Measurements from ENCODE around the gene SRSF7. TPM values are rescaled to one million over a fixed set of nuclear protein-coding genes. Genes with fewer than 3 reads are reported as not detected.
A peak's percentile ranks its signal among the peaks of the same experiment; 100 is the strongest.
"Not testable (repeated sequence)": the region's sequence is repeated elsewhere in the genome, so short reads cannot be mapped to it uniquely, and the experiment has no call there.

Gene SRSF7
- total RNA-seq, 1 donor from 2014 or later, result 47.8 TPM

GRCh38 chr2:38706846-38707345, 44.3 kb downstream of the SRSF7 start:
- ATAC-seq (no peak), DNase-seq (ENCODE audit: low spot score) (no peak)

- DNase-seq (ENCODE audit: low spot score), result no peak
- no peak for ATAC-seq
These were observed 46.5 kb downstream of the SRSF7 start for GRCh38 chr2:38704664-38705063.

- not testable (repeated sequence) for DNase-seq (ENCODE audit: low spot score); ATAC-seq
These were observed 47.8 kb downstream of the SRSF7 start for GRCh38 chr2:38703336-38703735.

GRCh38 chr2:38702413-38702812, 48.7 kb downstream of the SRSF7 start:
- no peak for DNase-seq (ENCODE audit: low spot score)
- ATAC-seq, result no peak

GRCh38 chr2:38701542-38701941, 49.6 kb downstream of the SRSF7 start:
- DNase-seq (ENCODE audit: low spot score), result no peak
- ATAC-seq, result no peak

- no peak for DNase-seq (ENCODE audit: low spot score)
- no peak for ATAC-seq
These were observed 50.2 kb downstream of the SRSF7 start for GRCh38 chr2:38700881-38701458.

- DNase-seq (ENCODE audit: low spot score) (no peak), ATAC-seq (peak; percentile 73)
These were observed 50.9 kb downstream of the SRSF7 start for GRCh38 chr2:38700113-38700785.

GRCh38 chr2:38698467-38699003, 52.6 kb downstream of the SRSF7 start:
- DNase-seq (ENCODE audit: low spot score) (no peak), ATAC-seq (no peak)

GRCh38 chr2:38697116-38697840, 53.9 kb downstream of the SRSF7 start:
- ATAC-seq (no peak), DNase-seq (ENCODE audit: low spot score) (no peak)

Other genes with a start within 250 kb of the SRSF7 start
- 12.3 TPM for gene HNRNPLL, start 148.4 kb downstream of the SRSF7 start, total RNA-seq
- gene GALM, start 85.2 kb downstream of the SRSF7 start, total RNA-seq, result 28.5 TPM
- 9.7 TPM for gene GEMIN6, start 26.8 kb upstream of the SRSF7 start, total RNA-seq
- 4.2 TPM for gene DHX57, start 124.6 kb upstream of the SRSF7 start, total RNA-seq
- 4.6 TPM for gene MORN2, start 124.6 kb upstream of the SRSF7 start, total RNA-seq
- gene ARHGEF33, start 138.5 kb upstream of the SRSF7 start, total RNA-seq, result 0.10 TPM

Data from left lobe of liver (tissue), 2 donors.